HUES48 (cell line): ENCODE data around the gene YPEL2.
"Not testable (repeated sequence)": the region's sequence is repeated elsewhere in the genome, so short reads cannot be mapped to it uniquely, and the experiment has no call there.

ENCODE experiments used
- H3K27ac ChIP-seq: one replicate; pipeline ENCODE4 v1.7.0; 2013; ENCODE audit warnings: low read depth, low read length, inconsistent platforms
- H3K27me3 ChIP-seq: 2 replicates; pipeline ENCODE4 v1.6.1; 2013; ENCODE audit warnings: mild to moderate bottlenecking, low read length; ENCODE audit not compliant: control insufficient read depth, insufficient read depth
- H3K36me3 ChIP-seq: 2 replicates; pipeline ENCODE4 v1.6.1; 2013; ENCODE audit warnings: low read length; ENCODE audit not compliant: control insufficient read depth, insufficient read depth
- H3K4me1 ChIP-seq: 2 replicates; pipeline ENCODE4 v1.6.1; 2013; ENCODE audit warnings: mild to moderate bottlenecking, low read length; ENCODE audit not compliant: control insufficient read depth, insufficient read depth
- H3K4me3 ChIP-seq: 2 replicates; pipeline ENCODE4 v1.5.1; 2013; ENCODE audit warnings: mild to moderate bottlenecking, low read depth, low read length
- H3K9ac ChIP-seq: 2 replicates; pipeline ENCODE4 v1.6.1; 2013; ENCODE audit warnings: mild to moderate bottlenecking, low read depth, low read length, moderate library complexity
- H3K9me3 ChIP-seq: 2 replicates; pipeline ENCODE4 v1.6.1; 2013; ENCODE audit warnings: low read length; ENCODE audit not compliant: control insufficient read depth, insufficient read depth

YPEL2 gene

DNA sequence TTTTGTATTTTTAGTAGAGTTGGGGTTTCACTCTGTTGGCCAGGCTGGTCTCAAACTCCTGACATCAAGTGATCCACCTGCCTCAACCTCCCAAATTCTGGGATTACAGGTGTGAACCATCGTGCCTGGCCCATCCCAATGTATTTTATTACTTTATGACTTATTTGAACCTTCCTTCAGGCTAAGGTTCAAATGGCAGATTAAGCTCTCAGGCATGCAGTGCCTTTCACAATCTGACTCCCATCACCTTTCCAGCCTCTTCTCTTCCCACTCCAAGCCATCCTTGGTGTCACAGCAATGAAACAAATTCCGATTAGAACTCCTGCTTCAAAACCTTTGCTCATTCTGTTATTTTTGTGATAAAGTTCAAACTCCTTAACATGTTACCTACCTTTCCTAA is 26.6 kb upstream of the YPEL2 start:
- no peaks in the 10 kb centered on the region for H3K27me3 ChIP-seq
- H3K27ac ChIP-seq = no peak overlapping the region
- no peaks in the 10 kb centered on the region for H3K36me3 ChIP-seq
- no peaks in the 10 kb centered on the region for H3K4me1 ChIP-seq
- H3K9ac ChIP-seq = no peak overlapping the region
- H3K4me3 ChIP-seq = no peak overlapping the region
- H3K9me3 ChIP-seq = no peaks in the 10 kb centered on the region

DNA sequence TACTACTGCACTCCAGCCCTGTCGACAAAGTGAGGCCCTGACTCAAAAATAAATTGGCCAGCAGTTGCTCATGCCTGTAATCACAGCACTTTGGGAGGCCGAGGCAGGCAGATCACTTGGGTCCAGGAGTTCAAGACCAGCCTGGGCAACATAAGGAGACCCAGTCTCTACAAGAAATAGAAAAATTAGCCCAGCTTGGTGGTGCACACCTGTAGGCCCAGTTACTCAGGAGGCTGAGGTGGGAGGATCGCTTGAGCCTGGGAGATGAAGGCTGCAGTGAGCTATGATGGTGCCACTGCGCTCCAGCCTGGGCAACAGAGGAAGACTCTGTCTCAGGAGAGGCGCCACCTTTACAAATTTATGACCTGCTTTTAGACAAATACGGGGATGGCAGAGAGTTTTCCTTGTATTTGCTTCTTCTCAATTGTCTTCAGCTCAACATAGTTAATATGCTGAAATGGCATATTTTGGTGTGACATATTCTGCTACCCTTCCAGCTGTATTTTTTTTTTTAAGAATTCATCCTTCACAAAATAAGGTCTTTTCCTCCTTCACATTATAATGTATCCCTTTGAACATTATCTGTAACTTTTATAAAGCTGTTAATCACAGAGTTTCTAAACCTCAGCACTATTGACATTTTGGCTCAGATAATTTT is 21.1 kb upstream of the YPEL2 start:
- no peaks in the 10 kb centered on the region for H3K4me1 ChIP-seq
- no peak overlapping the region for H3K9ac ChIP-seq
- no peaks in the 10 kb centered on the region for H3K36me3 ChIP-seq
- no peak overlapping the region for H3K27ac ChIP-seq
- H3K9me3 ChIP-seq = no peaks in the 10 kb centered on the region
- H3K27me3 ChIP-seq = no peaks in the 10 kb centered on the region
- no peak overlapping the region for H3K4me3 ChIP-seq

DNA sequence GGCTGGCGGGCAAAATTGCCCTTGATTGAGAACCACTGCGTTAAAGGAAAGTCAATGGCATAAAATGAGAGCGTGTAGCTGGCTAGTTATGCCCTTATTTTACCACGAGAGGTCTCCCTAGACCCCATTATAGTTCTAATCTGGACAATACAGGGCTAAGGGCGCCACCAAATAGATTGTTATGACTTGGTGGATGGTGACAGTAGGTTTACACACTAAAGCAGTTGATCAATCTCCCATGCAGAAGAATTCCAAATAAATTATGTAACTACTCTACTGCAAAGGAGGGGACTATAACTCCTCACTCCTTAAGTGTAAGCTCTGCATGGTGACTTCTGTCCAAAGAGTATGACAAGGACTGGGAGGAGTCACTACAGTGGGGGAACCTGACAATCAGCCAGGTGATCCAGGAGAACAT is 20.4 kb upstream of the YPEL2 start:
- no peaks in the 10 kb centered on the region for H3K9me3 ChIP-seq
- H3K27me3 ChIP-seq = no peaks in the 10 kb centered on the region
- H3K4me3 ChIP-seq = no peak overlapping the region
- no peak overlapping the region for H3K27ac ChIP-seq
- H3K36me3 ChIP-seq = no peaks in the 10 kb centered on the region
- no peaks in the 10 kb centered on the region for H3K4me1 ChIP-seq
- no peak overlapping the region for H3K9ac ChIP-seq

DNA sequence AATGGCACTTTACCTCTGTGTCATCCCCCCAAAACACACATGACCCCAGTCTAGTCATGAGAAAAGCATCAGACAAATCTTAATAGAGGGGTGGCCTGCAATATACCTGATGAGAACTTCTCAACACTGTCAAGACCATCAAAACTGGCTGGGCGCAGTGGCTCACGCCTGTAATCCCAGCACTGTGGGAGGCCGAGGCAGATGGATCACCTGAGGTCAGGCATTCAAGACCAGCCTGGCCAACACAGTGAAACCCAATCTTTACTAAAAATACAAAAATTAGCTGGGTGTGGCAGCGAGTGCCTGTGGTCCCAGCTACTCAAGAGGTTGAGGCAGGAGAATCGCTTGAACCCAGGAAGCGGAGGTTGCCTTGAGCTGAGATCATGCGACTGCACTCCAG is 19.9 kb upstream of the YPEL2 start:
- not testable (repeated sequence) for H3K9me3 ChIP-seq, H3K4me3 ChIP-seq, H3K27me3 ChIP-seq, H3K36me3 ChIP-seq, H3K27ac ChIP-seq, H3K4me1 ChIP-seq, H3K9ac ChIP-seq

DNA sequence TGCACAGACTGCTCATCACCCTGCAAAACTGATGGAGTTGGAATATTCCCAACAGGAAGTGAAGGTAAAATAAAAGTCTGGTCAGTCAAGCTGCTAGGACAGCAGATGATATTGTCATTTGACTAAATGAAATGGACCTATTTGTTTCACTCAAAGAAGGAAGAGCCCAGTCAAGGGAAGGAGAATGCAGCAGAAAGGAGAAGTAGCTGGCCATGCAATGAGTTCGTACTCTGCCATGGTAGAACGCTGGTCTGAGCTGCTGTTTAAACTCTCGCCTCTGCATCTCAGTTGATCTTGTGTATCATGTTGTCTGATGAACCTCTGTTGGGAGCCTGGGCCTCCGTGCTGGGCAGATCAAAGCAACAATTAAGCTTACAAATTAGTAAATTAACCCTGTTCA is 15.6 kb upstream of the YPEL2 start:
- no peaks in the 10 kb centered on the region for H3K36me3 ChIP-seq
- no peak overlapping the region for H3K27ac ChIP-seq
- no peaks in the 10 kb centered on the region for H3K27me3 ChIP-seq
- no peaks in the 10 kb centered on the region for H3K9me3 ChIP-seq
- H3K4me3 ChIP-seq = no peak overlapping the region
- no peaks in the 10 kb centered on the region for H3K4me1 ChIP-seq
- H3K9ac ChIP-seq = no peak overlapping the region

DNA sequence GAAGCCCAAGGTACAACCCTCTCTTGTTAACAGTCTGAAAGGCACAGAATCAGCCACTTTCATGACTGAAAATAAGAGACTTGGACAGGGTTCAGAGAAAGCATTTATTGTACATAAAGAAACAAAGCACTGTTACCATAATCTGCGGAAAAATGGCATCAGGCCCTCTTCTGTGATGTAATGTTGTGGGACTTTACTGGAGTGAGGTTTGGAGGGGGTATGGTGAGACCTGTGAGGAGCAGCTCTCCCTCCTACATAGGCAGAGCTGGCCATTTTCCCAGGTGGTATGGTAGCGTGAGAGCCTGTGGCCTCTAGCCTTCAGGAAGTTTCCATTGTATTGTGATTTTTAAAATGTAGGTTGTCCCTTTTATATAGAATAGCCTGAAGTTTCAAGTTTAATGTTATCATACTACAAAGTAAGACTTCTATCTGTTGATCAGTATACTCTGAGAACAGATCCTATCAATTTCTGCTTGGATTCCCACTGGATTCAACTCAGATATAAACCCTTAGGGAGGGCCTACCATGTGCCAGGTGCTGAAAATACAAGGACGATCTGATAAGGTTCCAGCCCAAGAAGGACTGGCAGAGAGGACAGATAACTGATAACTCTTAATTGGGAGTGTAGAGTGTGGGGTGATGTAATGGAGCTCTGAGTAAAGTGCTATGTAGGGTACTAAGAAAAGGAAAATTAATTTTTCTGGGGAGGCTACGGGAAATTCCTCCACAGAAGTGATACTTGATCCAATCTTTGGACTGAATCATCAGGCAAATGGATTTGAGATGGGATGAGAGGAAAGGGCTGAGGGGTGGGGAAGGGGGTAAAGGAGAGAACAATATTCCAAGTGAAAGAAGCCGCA is 4.1 kb upstream of the YPEL2 start:
- H3K27ac ChIP-seq = no peak overlapping the region
- H3K4me3 ChIP-seq = no peak overlapping the region
- H3K36me3 ChIP-seq = no peaks in the 10 kb centered on the region
- H3K9me3 ChIP-seq = no peaks in the 10 kb centered on the region
- peaks cover 2% of the 10 kb centered on the region; the same call in 1 of the 2 replicates for H3K27me3 ChIP-seq
- no peak overlapping the region for H3K9ac ChIP-seq
- peaks cover 17% of the 10 kb centered on the region for H3K4me1 ChIP-seq

DNA sequence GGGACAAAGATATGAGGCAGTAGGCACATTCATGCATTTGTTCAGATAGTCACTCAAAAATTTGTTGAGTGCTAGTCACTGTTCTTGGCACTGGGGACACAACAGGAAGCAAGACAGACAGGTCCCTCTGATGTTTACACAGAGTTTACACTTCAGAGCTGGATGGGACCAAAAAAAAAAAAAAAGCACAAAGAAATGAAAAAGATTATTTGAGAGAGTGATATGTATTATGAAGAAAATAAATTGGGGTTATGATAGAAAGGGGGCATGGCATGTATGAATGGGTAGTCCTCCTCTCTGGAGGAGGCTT is 3.5 kb upstream of the YPEL2 start:
- peaks cover 20% of the 10 kb centered on the region for H3K4me1 ChIP-seq
- H3K4me3 ChIP-seq = no peak overlapping the region
- no peaks in the 10 kb centered on the region for H3K9me3 ChIP-seq
- H3K9ac ChIP-seq = no peak overlapping the region
- no peaks in the 10 kb centered on the region for H3K36me3 ChIP-seq
- H3K27me3 ChIP-seq = peaks cover 8% of the 10 kb centered on the region
- H3K27ac ChIP-seq = no peak overlapping the region

DNA sequence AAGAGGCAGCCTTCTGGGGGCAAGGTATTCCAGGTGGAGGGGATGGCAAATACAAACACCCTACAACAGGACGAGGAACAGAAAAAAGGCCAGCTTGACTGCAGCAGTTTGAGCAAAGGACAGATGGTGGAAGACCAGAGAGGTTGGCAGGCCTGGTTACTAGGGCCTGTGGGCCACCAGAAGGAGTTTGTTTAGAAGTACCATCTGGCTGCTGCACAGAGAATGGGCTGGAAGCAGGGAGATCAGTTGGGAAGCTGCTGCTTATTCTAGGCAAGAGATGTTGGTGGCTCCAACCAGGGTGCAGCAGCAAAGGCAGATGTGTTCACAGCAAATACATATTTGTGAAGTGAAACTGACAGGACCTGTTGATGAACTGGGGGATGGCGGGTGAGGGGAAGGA is 2.9 kb upstream of the YPEL2 start:
- Histone ChIP-seq H3K27ac (no peak overlapping the region), H3K4me3 (no peak overlapping the region), H3K27me3 (peaks cover 15% of the 10 kb centered on the region), H3K4me1 (peaks cover 22% of the 10 kb centered on the region), H3K36me3 (no peaks in the 10 kb centered on the region), H3K9ac (no peak overlapping the region), H3K9me3 (no peaks in the 10 kb centered on the region)

DNA sequence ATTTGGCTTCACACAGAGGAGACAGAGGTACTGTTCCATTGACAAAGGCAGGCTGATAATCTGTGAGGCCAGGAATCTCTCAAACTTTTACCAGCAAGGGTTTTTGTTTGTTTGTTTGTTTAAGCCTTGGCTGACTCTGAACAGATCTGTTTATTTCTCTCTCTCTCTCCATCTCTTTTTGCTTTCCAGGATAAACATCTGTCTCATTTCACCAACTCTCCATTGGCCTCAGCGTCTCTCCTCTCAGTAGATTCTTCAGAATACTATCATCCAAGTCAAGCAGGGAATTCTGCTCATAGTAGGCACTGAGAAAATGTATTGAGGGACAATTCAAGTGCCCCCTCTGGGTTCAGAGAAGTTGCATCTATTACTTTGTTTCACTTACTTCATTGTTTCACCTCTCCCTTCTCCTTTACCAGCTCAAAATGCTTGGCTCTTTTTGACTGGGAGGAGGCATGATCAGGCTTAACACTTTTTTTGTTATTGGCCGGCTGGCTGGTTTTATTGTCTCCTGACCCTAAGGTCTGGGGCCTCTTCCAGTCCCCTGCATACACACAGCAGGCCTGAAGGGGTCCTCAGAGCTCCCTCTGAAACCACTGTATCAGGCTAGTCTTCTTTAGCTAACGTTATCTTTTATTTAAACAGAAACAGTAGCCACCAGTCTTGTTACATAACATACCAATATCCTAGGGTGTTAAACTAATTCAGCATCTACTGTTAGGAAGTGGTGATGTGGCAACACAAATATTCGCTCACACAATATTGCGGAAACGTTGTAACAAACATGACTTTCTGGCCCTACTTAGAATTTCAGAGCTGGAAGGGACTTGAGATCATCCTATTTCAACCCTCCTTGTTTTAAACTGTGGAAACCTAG is 2.0 kb upstream of the YPEL2 start:
- Histone ChIP-seq H3K27ac (peak overlapping the region; percentile 74), H3K9me3 (no peaks in the 10 kb centered on the region), H3K9ac (no peak overlapping the region; the same call in 1 of the 2 replicates), H3K27me3 (peaks cover 23% of the 10 kb centered on the region), H3K36me3 (no peaks in the 10 kb centered on the region), H3K4me1 (peaks cover 28% of the 10 kb centered on the region), H3K4me3 (no peak overlapping the region)

DNA sequence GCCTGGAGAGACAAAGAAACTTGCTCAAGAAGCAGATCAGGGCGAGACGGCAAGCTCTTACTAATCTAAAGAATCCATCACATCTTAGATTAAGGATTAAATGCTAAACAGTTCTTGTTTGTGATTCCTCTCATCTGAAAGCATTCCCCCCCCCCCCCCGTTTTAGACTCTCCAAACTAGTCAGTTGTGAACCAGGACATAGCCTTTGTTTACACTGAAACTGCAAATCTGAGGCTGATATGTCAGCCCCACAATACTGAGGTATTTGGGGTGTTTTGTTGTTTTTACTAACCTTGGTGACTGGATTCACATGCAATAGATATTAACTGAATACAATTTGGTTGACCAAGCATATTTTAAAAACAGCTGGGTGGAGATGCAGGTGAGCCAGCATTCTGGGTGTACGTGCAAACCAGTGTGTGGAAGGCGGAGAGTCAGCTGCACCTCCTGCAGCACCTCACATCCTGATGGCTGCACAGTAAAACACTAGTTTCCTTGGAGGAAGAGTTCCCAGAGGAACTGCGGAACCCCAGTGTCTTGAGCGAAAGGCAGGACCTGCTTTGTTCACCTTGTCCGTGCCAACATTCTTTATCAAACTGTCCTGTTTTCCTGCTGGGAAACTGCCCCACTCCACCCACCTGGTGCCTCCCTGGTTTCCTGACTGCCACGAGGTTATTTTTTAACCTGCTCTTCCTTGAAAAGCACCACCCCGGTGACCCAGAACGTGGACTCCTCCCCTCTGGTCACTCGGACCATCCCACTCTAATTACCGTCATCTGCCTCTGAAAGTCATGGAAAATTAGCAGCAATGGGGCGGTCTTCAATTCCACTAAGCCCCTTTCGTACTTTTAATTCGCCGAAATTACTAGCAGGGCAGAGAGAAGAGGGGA is 1.2 kb upstream of the YPEL2 start:
- peak overlapping the region; percentile 74 for H3K27ac ChIP-seq
- H3K36me3 ChIP-seq = no peaks in the 10 kb centered on the region
- no peak overlapping the region for H3K9ac ChIP-seq
- peaks cover 28% of the 10 kb centered on the region for H3K4me1 ChIP-seq
- H3K9me3 ChIP-seq = no peaks in the 10 kb centered on the region
- peak overlapping the region; percentile 34 for H3K4me3 ChIP-seq
- peaks cover 26% of the 10 kb centered on the region for H3K27me3 ChIP-seq
